GM19193 (cell line): ENCODE measurements around the gene DLL1.

Experiments
- POLR2A ChIP-seq: IDR thresholded peaks from 4 replicates; pipeline ENCODE4 v1.6.1; 2011; ENCODE audit not compliant: insufficient read depth, insufficient read length; ENCODE audit errors: extremely low read depth

Gene DLL1

DNA sequence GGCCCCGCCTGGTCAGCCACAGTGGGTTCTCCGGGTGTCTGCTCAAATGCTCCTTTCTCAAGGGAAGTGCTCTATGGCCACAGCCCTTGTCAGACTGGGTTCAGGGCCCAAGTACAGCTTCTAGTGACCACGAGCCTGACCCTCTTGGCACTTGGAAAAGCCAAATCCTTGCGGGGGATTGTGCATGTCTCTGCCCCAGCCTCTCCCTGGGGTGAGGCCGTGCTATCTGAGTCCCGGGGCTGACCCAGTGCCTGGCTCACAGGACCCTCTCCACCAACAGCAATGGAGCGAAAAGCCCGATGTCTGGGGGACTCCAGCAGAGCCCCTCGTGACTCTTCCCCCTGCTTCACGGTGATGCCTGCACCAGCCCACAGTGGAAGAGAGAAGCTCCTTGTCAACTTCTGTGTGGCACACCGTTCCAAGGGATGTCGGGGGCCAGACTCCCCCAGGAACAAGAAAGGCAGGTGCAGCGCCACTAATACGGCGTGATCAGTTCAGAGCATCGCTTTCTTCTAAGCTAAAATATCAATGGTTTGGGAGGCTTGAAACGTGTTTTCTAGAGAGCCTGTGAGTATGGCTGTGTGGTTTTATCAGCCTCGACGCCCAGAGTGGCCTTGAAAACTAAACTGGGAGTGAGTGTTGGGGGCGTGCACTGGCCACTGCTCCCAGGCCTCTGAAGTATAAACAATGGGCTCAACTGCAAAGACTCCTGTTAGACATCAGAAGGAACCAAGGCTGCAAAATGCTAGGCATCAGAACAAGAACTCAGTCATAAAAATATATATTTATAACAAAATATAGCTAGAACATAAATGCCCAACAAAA lies 51.9 kb downstream of the DLL1 start:
- no peak for TF ChIP-seq POLR2A

DNA sequence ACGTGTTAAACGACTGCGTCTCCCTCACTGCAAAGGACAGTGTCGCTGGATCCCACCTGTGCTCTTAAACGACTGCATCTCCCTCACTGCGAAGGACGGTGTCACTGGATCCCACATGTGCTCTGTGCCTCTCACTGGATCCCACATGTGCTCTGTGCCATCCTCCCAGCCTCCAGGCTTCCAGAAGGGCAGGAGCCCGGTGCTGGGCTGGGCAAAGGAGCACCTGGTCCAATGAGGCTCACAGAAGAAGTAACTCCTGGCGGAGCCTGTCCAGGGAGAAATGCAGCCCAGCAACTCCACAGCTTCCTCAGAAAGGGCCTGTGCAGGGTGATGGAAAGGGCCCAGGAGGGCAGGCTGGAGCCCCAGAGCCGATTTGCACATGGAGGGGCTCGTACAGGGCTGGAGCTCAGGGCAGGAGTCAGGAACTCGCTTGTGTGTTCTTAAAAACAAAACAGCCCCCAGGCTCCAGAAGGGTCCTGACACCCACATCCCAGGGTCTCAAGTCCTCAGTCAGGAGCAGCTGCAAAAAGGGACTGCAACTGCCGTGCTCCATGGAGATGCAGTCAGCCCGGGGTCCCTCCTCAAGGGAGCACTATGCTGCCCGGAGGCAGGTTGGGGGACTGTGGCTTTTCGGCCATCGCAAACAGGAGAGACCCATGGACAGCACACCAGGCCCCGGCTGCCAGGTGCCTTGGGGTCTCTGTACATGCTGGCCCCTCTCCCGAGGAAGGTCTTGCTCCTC lies 52.7 kb downstream of the DLL1 start:
- no peak for TF ChIP-seq POLR2A

DNA sequence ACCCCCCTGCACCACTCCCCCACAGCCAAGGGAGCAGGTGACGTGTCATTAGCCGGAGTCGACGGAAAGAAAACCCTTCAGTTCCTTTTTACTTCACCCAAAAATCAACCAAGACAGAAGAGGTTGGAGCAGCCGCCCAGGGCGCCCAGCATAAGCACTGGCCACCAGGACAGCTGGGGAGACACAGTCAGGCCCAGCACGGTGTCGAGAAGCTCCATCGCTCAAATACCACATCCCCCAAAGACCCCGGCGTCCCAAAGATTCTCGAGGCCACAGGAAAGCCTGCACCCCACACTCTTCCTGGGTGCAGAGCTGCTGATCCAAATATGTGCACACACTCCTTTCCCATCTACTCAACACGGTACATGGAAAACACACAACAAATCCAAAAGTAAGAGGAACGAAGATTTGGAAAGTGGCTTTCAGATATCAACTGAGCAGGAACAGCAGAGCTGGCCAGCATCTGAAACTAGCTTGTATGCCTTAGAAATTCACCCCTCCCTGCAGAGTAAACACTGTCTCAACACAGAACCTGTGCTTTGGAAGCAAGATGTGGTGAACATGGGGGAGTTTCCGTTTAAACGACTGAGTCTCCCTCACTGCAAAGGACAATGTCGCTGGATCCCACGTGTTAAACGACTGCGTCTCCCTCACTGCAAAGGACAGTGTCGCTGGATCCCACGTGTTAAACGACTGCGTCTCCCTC lies 54.6 kb downstream of the DLL1 start:
- no peak for TF ChIP-seq POLR2A

DNA sequence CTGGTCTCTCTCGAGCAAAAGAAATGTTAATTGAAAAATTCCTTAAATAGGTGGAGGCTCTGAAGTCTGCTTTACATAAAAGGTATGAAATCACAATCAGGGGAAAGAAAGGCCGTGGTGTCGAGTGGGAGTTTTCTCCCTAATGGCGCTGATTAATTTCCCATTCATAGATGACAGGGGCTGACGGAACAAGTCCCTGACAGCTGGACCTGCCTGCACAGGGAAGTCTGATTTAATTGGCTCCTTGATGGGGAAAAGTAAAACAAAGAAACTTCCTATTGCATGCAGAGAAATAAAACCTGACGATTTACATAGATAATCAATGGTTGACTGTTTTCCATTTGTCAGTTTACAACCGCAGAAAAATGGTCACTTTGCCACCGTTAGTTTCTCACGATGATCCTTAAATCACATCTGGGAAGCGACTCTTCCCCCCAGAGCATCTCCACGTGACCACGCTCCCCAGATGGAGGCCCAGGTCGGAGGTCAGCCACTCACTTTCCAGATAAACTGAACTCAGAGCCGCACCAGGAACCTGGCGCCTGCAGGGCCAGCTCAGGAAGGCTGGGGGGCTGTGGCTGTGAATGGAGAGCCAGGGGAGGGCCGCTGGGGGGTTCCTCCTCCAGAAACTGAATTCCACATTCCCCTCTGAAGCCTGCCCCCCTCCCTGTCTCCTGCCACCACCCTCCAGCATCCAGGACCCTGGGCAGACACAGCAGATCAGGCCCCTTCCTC lies 55.3 kb downstream of the DLL1 start:
- no peak for TF ChIP-seq POLR2A

GRCh38 chr6:170234419-170234818 lies 56.5 kb downstream of the DLL1 start:
- no peak for TF ChIP-seq POLR2A

GRCh38 chr6:170233286-170234205 lies 57.3 kb downstream of the DLL1 start:
- TF ChIP-seq POLR2A: no peak
